MG63 (cell line): ENCODE data around the gene ACADS. TPM values are rescaled to one million over a fixed set of nuclear protein-coding genes. Genes with fewer than 3 reads are reported as not detected.

ENCODE experiments used
- DNase-seq: peaks from one replicate; pipeline ENCODE4 v3.0.0-alpha.2; 2020
- H3K27me3 ChIP-seq: fragments of 250-450 bp; sonication (Bioruptor Pico); 2 replicates; pipeline ENCODE4 v1.5.1; 2020; ENCODE audit warnings: mild to moderate bottlenecking, moderate library complexity
- H3K36me3 ChIP-seq: fragments of 250-450 bp; sonication (Bioruptor Pico); 2 replicates; pipeline ENCODE4 v1.5.1; 2020; ENCODE audit warnings: mild to moderate bottlenecking, moderate library complexity
- H3K4me3 ChIP-seq: fragments of 250-450 bp; sonication (Bioruptor Pico); 2 replicates; pipeline ENCODE4 v1.5.1; 2020; ENCODE audit warnings: mild to moderate bottlenecking, moderate library complexity
- H3K9me3 ChIP-seq: fragments of 250-450 bp; sonication (Bioruptor Pico); 2 replicates; pipeline ENCODE4 v1.5.1; 2020; ENCODE audit warnings: mild to moderate bottlenecking, moderate library complexity
- total RNA-seq: library from RNA; depleted of rRNA; stranded (reverse); fragments of >200 nt; shearing (Covaris generic); gene quantifications from 2 replicates; pipeline ENCODE4 v1.2.3, GENCODE V29; 2014; ENCODE audit warnings: low replicate concordance

ACADS gene
- total RNA-seq, 1 experiment from 2014 or later = 7.5 TPM

GRCh38 chr12:120693848-120694247 is 31.8 kb upstream of the ACADS start:
- no peaks in the 10 kb centered on the region for H3K27me3 ChIP-seq
- H3K36me3 ChIP-seq = peaks cover 72% of the 10 kb centered on the region
- H3K4me3 ChIP-seq = no peak overlapping the region
- no peaks in the 10 kb centered on the region for H3K9me3 ChIP-seq
- DNase-seq = no peak

- no peaks in the 10 kb centered on the region for H3K27me3 ChIP-seq
- H3K36me3 ChIP-seq = peaks cover 69% of the 10 kb centered on the region
- H3K9me3 ChIP-seq = no peaks in the 10 kb centered on the region
- DNase-seq = no peak
- no peak overlapping the region for H3K4me3 ChIP-seq
These were observed 29.0 kb upstream of the ACADS start for GRCh38 chr12:120696626-120697025.

GRCh38 chr12:120697344-120697743 is 28.3 kb upstream of the ACADS start:
- DNase-seq = no peak
- peaks cover 73% of the 10 kb centered on the region for H3K36me3 ChIP-seq
- no peaks in the 10 kb centered on the region for H3K9me3 ChIP-seq
- no peaks in the 10 kb centered on the region for H3K27me3 ChIP-seq
- no peak overlapping the region for H3K4me3 ChIP-seq

GRCh38 chr12:120698665-120699064 is 27.0 kb upstream of the ACADS start:
- Histone ChIP-seq H3K27me3 (no peaks in the 10 kb centered on the region), H3K36me3 (peaks cover 72% of the 10 kb centered on the region), H3K9me3 (no peaks in the 10 kb centered on the region), H3K4me3 (no peak overlapping the region)
- no peak for DNase-seq

- DNase-seq = no peak
- Histone ChIP-seq H3K36me3 (peaks cover 64% of the 10 kb centered on the region), H3K4me3 (no peak overlapping the region), H3K27me3 (no peaks in the 10 kb centered on the region), H3K9me3 (no peaks in the 10 kb centered on the region)
These were observed 26.1 kb upstream of the ACADS start for GRCh38 chr12:120699553-120699952.

- Histone ChIP-seq H3K4me3 (no peak overlapping the region), H3K36me3 (peaks cover 53% of the 10 kb centered on the region), H3K27me3 (no peaks in the 10 kb centered on the region), H3K9me3 (no peaks in the 10 kb centered on the region)
- no peak for DNase-seq
These were observed 24.7 kb upstream of the ACADS start for GRCh38 chr12:120700886-120701285.

- Histone ChIP-seq H3K4me3 (no peak overlapping the region), H3K9me3 (no peaks in the 10 kb centered on the region), H3K36me3 (peaks cover 35% of the 10 kb centered on the region), H3K27me3 (no peaks in the 10 kb centered on the region)
- no peak for DNase-seq
These were observed 23.0 kb upstream of the ACADS start for GRCh38 chr12:120702637-120703036.

GRCh38 chr12:120703311-120703942 is 22.2 kb upstream of the ACADS start:
- H3K36me3 ChIP-seq = peaks cover 27% of the 10 kb centered on the region
- no peaks in the 10 kb centered on the region for H3K27me3 ChIP-seq
- no peak for DNase-seq
- H3K9me3 ChIP-seq = no peaks in the 10 kb centered on the region
- H3K4me3 ChIP-seq = no peak overlapping the region

- Histone ChIP-seq H3K27me3 (no peaks in the 10 kb centered on the region), H3K36me3 (peaks cover 15% of the 10 kb centered on the region), H3K4me3 (no peak overlapping the region), H3K9me3 (no peaks in the 10 kb centered on the region)
- DNase-seq = no peak
These were observed 20.0 kb upstream of the ACADS start for GRCh38 chr12:120705618-120706017.

GRCh38 chr12:120706029-120706428 is 19.6 kb upstream of the ACADS start:
- no peak for DNase-seq
- Histone ChIP-seq H3K9me3 (no peaks in the 10 kb centered on the region), H3K36me3 (peaks cover 15% of the 10 kb centered on the region), H3K27me3 (no peaks in the 10 kb centered on the region), H3K4me3 (no peak overlapping the region)

- Histone ChIP-seq H3K4me3 (no peak overlapping the region), H3K36me3 (peaks cover 12% of the 10 kb centered on the region), H3K27me3 (no peaks in the 10 kb centered on the region), H3K9me3 (no peaks in the 10 kb centered on the region)
- DNase-seq = no peak
These were observed 17.0 kb upstream of the ACADS start for GRCh38 chr12:120708651-120709050.

GRCh38 chr12:120710031-120710804 is 15.4 kb upstream of the ACADS start, which contains the start of gene UNC119B:
UNC119B (plus strand) TSS chr12:120710458; CDS start chr12:120710475, 17 bp downstream.
- Histone ChIP-seq H3K9me3 (no peaks in the 10 kb centered on the region), H3K36me3 (peaks cover 25% of the 10 kb centered on the region), H3K27me3 (no peaks in the 10 kb centered on the region), H3K4me3 (peak within 1 kb of the TSS; percentile 75)
- DNase-seq = peak; percentile 66

- Histone ChIP-seq H3K9me3 (no peaks in the 10 kb centered on the region), H3K4me3 (peak overlapping the region; percentile 75), H3K27me3 (no peaks in the 10 kb centered on the region), H3K36me3 (peaks cover 29% of the 10 kb centered on the region)
- peak; percentile 22 for DNase-seq
These were observed 14.8 kb upstream of the ACADS start for GRCh38 chr12:120710805-120711296.

- no peak for DNase-seq
- Histone ChIP-seq H3K27me3 (no peaks in the 10 kb centered on the region), H3K4me3 (peak overlapping the region; percentile 75), H3K36me3 (peaks cover 34% of the 10 kb centered on the region), H3K9me3 (no peaks in the 10 kb centered on the region)
These were observed 14.2 kb upstream of the ACADS start for GRCh38 chr12:120711411-120711810.

- H3K9me3 ChIP-seq = no peaks in the 10 kb centered on the region
- no peaks in the 10 kb centered on the region for H3K27me3 ChIP-seq
- peaks cover 43% of the 10 kb centered on the region for H3K36me3 ChIP-seq
- DNase-seq = no peak
- no peak overlapping the region for H3K4me3 ChIP-seq
These were observed 13.0 kb upstream of the ACADS start for GRCh38 chr12:120712610-120713009.

GRCh38 chr12:120713861-120714482 is 11.7 kb upstream of the ACADS start:
- Histone ChIP-seq H3K9me3 (no peaks in the 10 kb centered on the region), H3K36me3 (peaks cover 52% of the 10 kb centered on the region), H3K4me3 (no peak overlapping the region), H3K27me3 (no peaks in the 10 kb centered on the region)
- DNase-seq = peak; percentile 64

- no peaks in the 10 kb centered on the region for H3K27me3 ChIP-seq
- no peak for DNase-seq
- H3K9me3 ChIP-seq = no peaks in the 10 kb centered on the region
- no peak overlapping the region for H3K4me3 ChIP-seq
- peaks cover 74% of the 10 kb centered on the region for H3K36me3 ChIP-seq
These were observed 7.6 kb upstream of the ACADS start for GRCh38 chr12:120718055-120718454.
